Measurements from ENCODE around the gene INO80D.

The INO80D gene

DNA sequence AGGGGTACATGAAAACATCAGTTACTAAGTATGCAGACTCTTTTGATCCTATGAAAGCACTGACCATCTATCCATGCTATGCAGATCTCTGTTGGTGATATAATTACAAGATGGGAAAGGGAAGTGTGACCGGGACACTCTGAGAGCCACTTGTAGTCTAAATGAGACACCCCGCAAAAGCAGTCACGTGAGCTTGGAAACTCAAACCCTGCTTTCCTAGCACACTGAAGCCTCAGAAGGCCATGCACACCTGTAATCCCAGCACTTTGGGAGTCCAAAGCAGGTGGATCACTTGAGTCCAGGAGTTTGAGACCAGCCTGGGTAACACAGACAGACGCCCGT lies 137.5 kb downstream of the INO80D start:
- Histone ChIP-seq H3K9me3 (ENCODE audit: control insufficient read depth, low read length) (no peaks in the 10 kb centered on the region), H3K27ac (ENCODE audit: insufficient read depth, low read length, poor library complexity, severe bottlenecking) (no peak overlapping the region), H3K4me1 (ENCODE audit: control insufficient read depth, insufficient read depth, low read length, poor library complexity, severe bottlenecking) (no peaks in the 10 kb centered on the region), H3K4me3 (ENCODE audit: insufficient read depth, low read depth, low read length, poor library complexity, severe bottlenecking) (no peak overlapping the region), H3K27me3 (replicated peaks; ENCODE audit: control insufficient read depth, insufficient read depth, low read length, poor library complexity, severe bottlenecking) (no peaks in the 10 kb centered on the region), H3K36me3 (ENCODE audit: control insufficient read depth, insufficient read depth, low read length) (no peaks in the 10 kb centered on the region)
- no peak for DNase-seq

DNA sequence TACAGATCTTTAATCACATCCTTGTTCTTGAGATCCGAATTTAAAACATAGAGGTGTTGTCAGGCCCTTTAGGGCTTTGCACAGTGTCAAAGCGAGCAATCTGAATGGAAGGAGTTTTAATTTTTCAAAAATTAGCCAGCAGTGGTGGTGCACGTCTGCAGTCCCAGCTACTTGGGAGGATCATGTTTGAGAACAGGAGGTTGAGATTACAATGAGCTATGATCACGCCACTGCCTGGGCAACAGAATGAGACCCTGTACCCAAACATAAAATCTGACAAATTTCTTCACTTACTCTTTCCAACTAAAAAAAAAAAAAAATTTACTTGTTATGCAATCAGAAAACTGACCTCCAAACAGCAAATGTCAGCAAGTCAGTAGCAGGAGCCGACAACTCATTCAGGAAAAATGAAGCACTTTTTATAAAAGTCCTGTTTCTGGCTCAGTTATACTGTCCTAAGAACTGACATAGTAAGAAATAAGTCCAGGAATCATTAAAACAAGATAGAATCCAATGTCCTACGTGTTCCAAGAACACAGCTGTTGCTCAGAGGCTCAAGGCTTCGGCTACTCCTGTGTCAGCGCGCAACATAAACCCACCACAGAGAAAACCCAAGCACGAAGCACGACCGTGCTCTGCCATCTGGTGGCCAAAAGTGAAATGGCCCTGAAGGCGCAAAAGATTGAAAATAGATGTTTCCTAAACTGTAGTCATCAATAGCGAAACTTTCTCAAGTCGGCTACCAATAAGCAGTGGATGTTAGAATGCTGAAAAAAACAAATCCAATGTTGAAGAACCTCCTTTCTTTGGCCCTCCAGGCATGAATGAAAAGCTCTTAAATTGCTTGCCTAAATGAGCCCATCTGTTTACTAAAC lies 138.1 kb downstream of the INO80D start:
- no peak overlapping the region for H3K27ac ChIP-seq (ENCODE audit: insufficient read depth, low read length, poor library complexity, severe bottlenecking)
- no peaks in the 10 kb centered on the region for H3K9me3 ChIP-seq (ENCODE audit: control insufficient read depth, low read length)
- no peaks in the 10 kb centered on the region for H3K4me1 ChIP-seq (ENCODE audit: control insufficient read depth, insufficient read depth, low read length, poor library complexity, severe bottlenecking)
- DNase-seq = peak in 2 of 3 donors; percentile 4 to 22
- H3K27me3 ChIP-seq (replicated peaks; ENCODE audit: control insufficient read depth, insufficient read depth, low read length, poor library complexity, severe bottlenecking) = no peaks in the 10 kb centered on the region
- no peak overlapping the region for H3K4me3 ChIP-seq (ENCODE audit: insufficient read depth, low read depth, low read length, poor library complexity, severe bottlenecking)
- H3K36me3 ChIP-seq (ENCODE audit: control insufficient read depth, insufficient read depth, low read length) = no peaks in the 10 kb centered on the region

DNA sequence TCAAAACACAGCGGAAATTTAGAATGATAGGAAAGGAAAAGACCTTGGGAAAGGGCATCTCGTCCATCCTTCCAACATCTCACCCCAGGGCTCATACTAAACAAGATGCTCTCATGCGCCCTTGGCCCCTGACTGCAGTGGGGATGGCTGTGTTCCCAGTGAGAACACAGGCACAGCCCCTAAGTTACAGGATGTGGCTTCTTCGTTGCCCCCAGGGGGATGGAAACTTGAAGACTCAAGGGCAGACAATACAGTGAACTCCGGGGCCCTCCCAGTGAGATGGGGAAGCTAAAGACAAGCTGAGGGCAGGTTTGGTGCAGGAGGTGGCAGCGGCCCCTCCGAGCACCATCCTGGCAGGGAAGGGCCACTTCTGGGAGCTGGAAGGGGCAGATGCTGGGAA lies 139.7 kb downstream of the INO80D start:
- no peak overlapping the region for H3K27ac ChIP-seq (ENCODE audit: insufficient read depth, low read length, poor library complexity, severe bottlenecking)

More for the DNA sequence above, 139.7 kb downstream of the INO80D start:
- no peaks in the 10 kb centered on the region for H3K27me3 ChIP-seq (replicated peaks; ENCODE audit: control insufficient read depth, insufficient read depth, low read length, poor library complexity, severe bottlenecking)
- no peak overlapping the region for H3K4me3 ChIP-seq (ENCODE audit: insufficient read depth, low read depth, low read length, poor library complexity, severe bottlenecking)
- DNase-seq = no peak
- H3K9me3 ChIP-seq (ENCODE audit: control insufficient read depth, low read length) = no peaks in the 10 kb centered on the region
- H3K36me3 ChIP-seq (ENCODE audit: control insufficient read depth, insufficient read depth, low read length) = no peaks in the 10 kb centered on the region
- H3K4me1 ChIP-seq (ENCODE audit: control insufficient read depth, insufficient read depth, low read length, poor library complexity, severe bottlenecking) = no peaks in the 10 kb centered on the region
